Effector CD4-positive, alpha-beta T cell (primary cell): ENCODE data around the gene CIAO3.

ENCODE experiments used
- DNase-seq: peaks from one replicate; pipeline ENCODE4 v3.0.0-alpha.2; 2020

Gene CIAO3

GRCh38 chr16:734208-734980, 6.4 kb downstream of the CIAO3 start:
- DNase-seq = no peak

GRCh38 chr16:733382-734207, 7.2 kb downstream of the CIAO3 start:
- DNase-seq = peak; percentile 1

- no peak for DNase-seq
Observed at GRCh38 chr16:732936-733335, 7.9 kb downstream of the CIAO3 start.

GRCh38 chr16:732332-732731, 8.5 kb downstream of the CIAO3 start:
- no peak for DNase-seq

- DNase-seq = no peak
Observed at GRCh38 chr16:730666-731509, 9.9 kb downstream of the CIAO3 start.

GRCh38 chr16:729768-730665, 10.8 kb downstream of the CIAO3 start:
- no peak for DNase-seq

- no peak for DNase-seq
Observed at GRCh38 chr16:728890-729744, 11.7 kb downstream of the CIAO3 start.

GRCh38 chr16:728131-728889, 12.5 kb downstream of the CIAO3 start:
- DNase-seq = peak; percentile 50

GRCh38 chr16:727291-727977, 13.4 kb downstream of the CIAO3 start:
- DNase-seq = no peak

GRCh38 chr16:726438-727290, 14.1 kb downstream of the CIAO3 start, which contains the start of the genes CCDC78 and HAGHL:
CCDC78 (minus strand) TSS chr16:726443; CDS start chr16:726367, 76 bp downstream.
HAGHL (plus strand) TSS chr16:727106; CDS start chr16:727510, 404 bp downstream.
- peak; percentile 34 for DNase-seq

GRCh38 chr16:726188-726437, 14.7 kb downstream of the CIAO3 start:
- no peak for DNase-seq

GRCh38 chr16:725463-726187, 15.2 kb downstream of the CIAO3 start:
- no peak for DNase-seq

GRCh38 chr16:725041-725376, 15.8 kb downstream of the CIAO3 start:
- no peak for DNase-seq

- DNase-seq = no peak
Observed at GRCh38 chr16:724188-725040, 16.4 kb downstream of the CIAO3 start.

- no peak for DNase-seq
Observed at GRCh38 chr16:723695-724094, 17.1 kb downstream of the CIAO3 start.

- no peak for DNase-seq
Observed at GRCh38 chr16:722835-723633, 17.8 kb downstream of the CIAO3 start.
